ENCODE measurements around the gene SMIM35. TPM values are rescaled to one million over a fixed set of nuclear protein-coding genes. Genes with fewer than 3 reads are reported as not detected.

SMIM35 gene
- total RNA-seq, 1 experiment from 2014 or later = not detected

DNA sequence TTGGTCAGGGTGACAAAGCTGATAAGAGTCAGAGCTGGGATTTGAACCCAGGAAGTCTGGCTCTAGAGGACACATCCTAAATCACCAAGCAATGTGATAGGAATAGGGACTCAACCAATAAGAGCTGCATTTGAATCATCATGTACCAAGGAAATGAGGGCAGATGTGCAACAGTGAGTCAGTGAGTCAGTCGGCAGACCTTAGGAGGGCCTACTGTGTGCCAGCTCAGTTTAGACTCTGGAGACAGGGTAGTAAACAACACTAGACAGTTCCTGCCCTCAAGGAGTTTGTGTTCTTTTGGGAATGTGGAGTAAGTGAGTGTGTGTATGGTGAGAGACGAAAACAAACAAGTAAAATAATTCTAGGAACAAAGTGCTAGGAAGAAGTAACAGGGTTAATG, 89.4 kb downstream of the SMIM35 start:
- no peak overlapping the region for H2AFZ ChIP-seq (ENCODE audit: low read length)
- H3K79me1 ChIP-seq (ENCODE audit: insufficient read depth, low read depth, low read length, poor library complexity, severe bottlenecking) = no peaks in the 10 kb centered on the region
- no peak overlapping the region for H3K27ac ChIP-seq (ENCODE audit: insufficient read length, low read depth, low read length)
- no peak overlapping the region for H2AK5ac ChIP-seq (ENCODE audit: insufficient read length, low read length)
- Mint-ChIP-seq H3K4me3 (no peak overlapping the region), H3K36me3 (ENCODE audit: insufficient read depth in 1 of 3, low read depth in 3 of 3) (no peaks in the 10 kb centered on the region), H3K27ac (no peak overlapping the region), H3K27me3 (ENCODE audit: low read depth) (peaks cover 7% of the 10 kb centered on the region), H3K4me1 (peaks cover 5 to 13% of the 10 kb centered on the region in 2 experiments), H3K9me3 (no peaks in the 10 kb centered on the region)
- no peak overlapping the region for H3K14ac ChIP-seq (ENCODE audit: insufficient read depth, low read length)
- H3T11ph ChIP-seq (ENCODE audit: low read length) = no peak overlapping the region
- H3K18ac ChIP-seq (ENCODE audit: insufficient read length, low read depth, low read length) = no peak overlapping the region
- no peak overlapping the region for H3K4me2 ChIP-seq (ENCODE audit: insufficient read depth, insufficient read length, low read length)
- H3K9ac ChIP-seq (ENCODE audit: extremely low read depth, insufficient read length, low read length) = no peak overlapping the region
- no peak overlapping the region for H4K5ac ChIP-seq (ENCODE audit: insufficient read length, low read depth, low read length)
- no peaks in the 10 kb centered on the region for H3K27me3 ChIP-seq (ENCODE audit: insufficient read depth, low read length)
- TF ChIP-seq CTCF (conservative IDR thresholded peaks at IDR 0.05) = no peak
- no peaks in the 10 kb centered on the region for H3K9me3 ChIP-seq (ENCODE audit: control insufficient read depth, low read depth, low read length)
- H3K79me2 ChIP-seq (ENCODE audit: insufficient read depth, low read length) = no peaks in the 10 kb centered on the region
- no peak overlapping the region for H2BK12ac ChIP-seq (ENCODE audit: insufficient read length, low read depth, low read length)
- no peak overlapping the region for H4K8ac ChIP-seq (replicated peaks; ENCODE audit: insufficient read length, low read depth, low read length)
- H3K4ac ChIP-seq (ENCODE audit: low read depth, low read length) = no peak overlapping the region
- no peak overlapping the region for H2BK20ac ChIP-seq (ENCODE audit: low read depth, low read length, poor library complexity, severe bottlenecking)
- peaks cover 3% of the 10 kb centered on the region; the same call in 1 of the 2 replicates for H3K4me1 ChIP-seq (ENCODE audit: insufficient read depth, low read length)
- no peak overlapping the region for H3K56ac ChIP-seq (ENCODE audit: insufficient read length, low read depth, low read length)
- no peak overlapping the region for H3K23ac ChIP-seq (ENCODE audit: insufficient read length, low read depth, low read length)
- no peak overlapping the region for H4K91ac ChIP-seq (ENCODE audit: insufficient read length, low read depth, low read length)
- H2BK5ac ChIP-seq (ENCODE audit: insufficient read length, low read length) = no peak overlapping the region
- WGBS (ENCODE audit: extremely low coverage, insufficient read length, low lambda C conversion rate) = no CpG with 5 or more reads among the region's 2 CpGs
- DNase-seq = no peak
- no peak overlapping the region for H2BK15ac ChIP-seq (ENCODE audit: low read depth, low read length)
- no peaks in the 10 kb centered on the region for H4K20me1 ChIP-seq (ENCODE audit: control insufficient read depth, insufficient read depth, insufficient read length)
- no peaks in the 10 kb centered on the region for H3K23me2 ChIP-seq (ENCODE audit: insufficient read length, low read depth, low read length, poor library complexity, severe bottlenecking)
- no peak overlapping the region for H2BK120ac ChIP-seq (ENCODE audit: low read depth, low read length, poor library complexity, severe bottlenecking)

All from H9 (cell line).